Tibial nerve (tissue), 4 donors: Measurements from ENCODE around the gene SNAI3. TPM values are rescaled to one million over a fixed set of nuclear protein-coding genes. Genes with fewer than 3 reads are reported as not detected.

Source experiments
- DNase-seq, 2 donors: peaks; one replicate each; pipeline ENCODE4 v3.0.0-alpha.2; 2019; ENCODE audit warnings: low spot score in 2 of 2
- H3K27ac ChIP-seq, 4 donors: fragments of 200-600 bp; sonication (generic) in 3 of 4; one replicate each; pipeline ENCODE4 v1.5.1; 2017 to 2019; ENCODE audit warnings: mild to moderate bottlenecking in 1 of 4
- H3K27me3 ChIP-seq, 2 donors: fragments of 200-600 bp; sonication (generic) in 1 of 2; one replicate each; pipeline versions ENCODE4 v1.5.1 to v1.6.0; 2017 to 2019
- H3K36me3 ChIP-seq, 3 donors: fragments of 200-600 bp; sonication (generic); one replicate each; pipeline ENCODE4 v1.5.1; 2018 to 2019
- H3K4me1 ChIP-seq, 4 donors: fragments of 200-600 bp; sonication (generic) in 3 of 4; one replicate each; pipeline ENCODE4 v1.5.1; 2017 to 2019
- H3K4me3 ChIP-seq, 4 donors: fragments of 200-600 bp; sonication (generic) in 3 of 4; one replicate each; pipeline ENCODE4 v1.5.1; 2017 to 2019; ENCODE audit warnings: mild to moderate bottlenecking in 1 of 4, moderate library complexity in 1 of 4
- H3K9me3 ChIP-seq, 4 donors: fragments of 200-600 bp; sonication (generic) in 3 of 4; one replicate each; pipeline ENCODE4 v1.5.1; 2017 to 2019
- CTCF ChIP-seq, 5 experiments: fragments of 200-600 bp in 3 of 5; fragments of 450-650 bp in 2 of 5; sonication (generic) in 3 of 5; IDR thresholded peaks; one replicate each; pipeline ENCODE4 v1.5.1; 2016 to 2019; ENCODE audit warnings: antibody characterized with exemption in 5 of 5, mild to moderate bottlenecking in 3 of 5, moderate library complexity in 2 of 5
- EP300 ChIP-seq, 2 donors: sonication (generic); formaldehyde crosslinking; IDR thresholded peaks; one replicate each; pipeline ENCODE4 v1.6.1; 2017; ENCODE audit warnings: antibody characterized with exemption in 2 of 2, mild to moderate bottlenecking in 1 of 2
- POLR2A ChIP-seq, 2 donors: fragments of 450-650 bp; IDR thresholded peaks; one replicate each; pipeline ENCODE4 v1.6.1; 2017; ENCODE audit warnings: antibody characterized with exemption in 2 of 2, mild to moderate bottlenecking in 2 of 2, moderate library complexity in 2 of 2
- WGBS, 2 donors: methylation state at CpG; one replicate each; pipeline ENCODE4 v1.1.5; 2018; 5-methylcytosine and 5-hydroxymethylcytosine counted together
- total RNA-seq, 4 donors: library from RNA; depleted of rRNA; stranded (reverse); fragments of >200 nt; gene quantifications; one replicate each; pipeline ENCODE4 v1.1.0, GENCODE V29; 2016

Gene SNAI3
- total RNA-seq, 4 donors from 2014 or later = 0.87 to 1.2 (median 1.0) TPM

GRCh38 chr16:88733630-88734360 is 47.5 kb upstream of the SNAI3 start:
- Histone ChIP-seq H3K9me3 (no peaks in the 10 kb centered on the region), H3K4me3 (no peak overlapping the region), H3K27ac (no peak overlapping the region), H3K27me3 (no peaks in the 10 kb centered on the region), H3K36me3 (peaks cover 0 to 86% (median 5%) of the 10 kb centered on the region in 3 donors), H3K4me1 (peaks cover 0 to 9% (median 4%) of the 10 kb centered on the region in 4 donors)
- no peak for DNase-seq
- TF ChIP-seq CTCF (IDR thresholded peaks at IDR 0.05) = no peak
- TF ChIP-seq POLR2A (IDR thresholded peaks at IDR 0.05) = no peak
- no peak for TF ChIP-seq EP300 (IDR thresholded peaks at IDR 0.05)
- WGBS, 2 donors = 85 to 91% methylated on average over 21 to 24 of the region's 27 CpGs

- DNase-seq = no peak
- no peaks in the 10 kb centered on the region for H3K9me3 ChIP-seq
- TF ChIP-seq EP300 (IDR thresholded peaks at IDR 0.05) (no peak), CTCF (IDR thresholded peaks at IDR 0.05) (no peak), POLR2A (IDR thresholded peaks at IDR 0.05) (no peak)
- no peaks in the 10 kb centered on the region for H3K27me3 ChIP-seq
- H3K4me3 ChIP-seq = no peak overlapping the region
- 78 to 82% methylated on average over 12 to 13 of the region's 13 CpGs for WGBS, 2 donors
- peaks cover 0 to 80% (median 5%) of the 10 kb centered on the region in 3 donors for H3K36me3 ChIP-seq
- H3K4me1 ChIP-seq = peaks cover 0 to 9% (median 4%) of the 10 kb centered on the region in 4 donors
- no peak overlapping the region for H3K27ac ChIP-seq
Observed at GRCh38 chr16:88732961-88733294, 46.6 kb upstream of the SNAI3 start.

- no peak for DNase-seq
- WGBS, 2 donors = 78 to 88% methylated on average over 24 to 25 of the region's 30 CpGs
- Histone ChIP-seq H3K27me3 (no peaks in the 10 kb centered on the region), H3K4me1 (peaks cover 0 to 4% (median 2%) of the 10 kb centered on the region in 4 donors), H3K4me3 (no peak overlapping the region), H3K27ac (no peak overlapping the region), H3K9me3 (no peaks in the 10 kb centered on the region), H3K36me3 (peaks cover 0 to 81% (median 5%) of the 10 kb centered on the region in 3 donors)
- no peak for TF ChIP-seq CTCF (IDR thresholded peaks at IDR 0.05)
- TF ChIP-seq EP300 (IDR thresholded peaks at IDR 0.05) = no peak
- TF ChIP-seq POLR2A (IDR thresholded peaks at IDR 0.05) = no peak
Observed at GRCh38 chr16:88732172-88732960, 46.1 kb upstream of the SNAI3 start.

GRCh38 chr16:88731699-88732098 is 45.4 kb upstream of the SNAI3 start:
- TF ChIP-seq CTCF (IDR thresholded peaks at IDR 0.05) = no peak
- TF ChIP-seq EP300 (IDR thresholded peaks at IDR 0.05) = no peak
- TF ChIP-seq POLR2A (IDR thresholded peaks at IDR 0.05) = no peak
- 62 to 80% methylated on average over 5 to 15 of the region's 15 CpGs for WGBS, 2 donors
- H3K9me3 ChIP-seq = no peaks in the 10 kb centered on the region
- DNase-seq = no peak
- H3K27me3 ChIP-seq = no peaks in the 10 kb centered on the region
- H3K4me1 ChIP-seq = no peaks in the 10 kb centered on the region
- H3K36me3 ChIP-seq = peaks cover 0 to 87% (median 10%) of the 10 kb centered on the region in 3 donors
- no peak overlapping the region for H3K27ac ChIP-seq
- no peak overlapping the region for H3K4me3 ChIP-seq
